ENCODE measurements around the gene PAFAH1B2.

DNA sequence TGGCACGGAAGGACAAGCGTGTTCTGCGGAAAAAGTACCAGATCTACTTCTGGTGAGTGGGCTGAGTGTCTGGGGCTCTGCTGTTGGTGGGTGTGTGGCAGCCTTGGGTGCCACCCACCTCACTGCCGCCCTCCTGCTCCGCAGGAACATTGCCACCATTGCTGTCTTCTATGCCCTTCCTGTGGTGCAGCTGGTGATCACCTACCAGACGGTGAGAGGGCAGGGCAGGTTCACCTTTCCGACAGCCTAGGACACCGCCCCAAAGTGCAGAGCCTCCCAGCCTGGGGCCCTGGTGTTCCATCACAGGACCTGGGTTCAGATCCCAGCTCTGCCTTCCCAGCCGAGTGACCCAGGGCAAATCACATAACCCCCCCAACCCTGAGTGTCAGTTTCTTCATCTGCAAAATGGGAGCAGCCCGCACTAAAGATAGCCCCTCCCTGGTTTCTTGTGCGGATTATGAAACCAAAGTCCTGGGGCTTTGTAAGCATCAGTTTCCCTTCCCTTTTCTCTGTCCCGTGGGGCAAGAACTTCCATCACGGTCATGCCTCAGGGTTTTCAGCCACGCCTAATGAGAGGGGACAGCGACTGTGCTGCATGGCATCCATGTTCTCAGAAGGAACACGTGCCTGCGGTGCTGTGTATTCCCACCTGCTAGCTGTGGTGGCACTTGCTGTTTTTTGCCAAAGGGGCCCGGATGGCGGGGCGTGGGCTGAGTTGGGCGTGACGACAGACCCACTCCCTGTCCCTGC, 45.3 kb downstream of the PAFAH1B2 start:
- TF ChIP-seq, protein P1, sequence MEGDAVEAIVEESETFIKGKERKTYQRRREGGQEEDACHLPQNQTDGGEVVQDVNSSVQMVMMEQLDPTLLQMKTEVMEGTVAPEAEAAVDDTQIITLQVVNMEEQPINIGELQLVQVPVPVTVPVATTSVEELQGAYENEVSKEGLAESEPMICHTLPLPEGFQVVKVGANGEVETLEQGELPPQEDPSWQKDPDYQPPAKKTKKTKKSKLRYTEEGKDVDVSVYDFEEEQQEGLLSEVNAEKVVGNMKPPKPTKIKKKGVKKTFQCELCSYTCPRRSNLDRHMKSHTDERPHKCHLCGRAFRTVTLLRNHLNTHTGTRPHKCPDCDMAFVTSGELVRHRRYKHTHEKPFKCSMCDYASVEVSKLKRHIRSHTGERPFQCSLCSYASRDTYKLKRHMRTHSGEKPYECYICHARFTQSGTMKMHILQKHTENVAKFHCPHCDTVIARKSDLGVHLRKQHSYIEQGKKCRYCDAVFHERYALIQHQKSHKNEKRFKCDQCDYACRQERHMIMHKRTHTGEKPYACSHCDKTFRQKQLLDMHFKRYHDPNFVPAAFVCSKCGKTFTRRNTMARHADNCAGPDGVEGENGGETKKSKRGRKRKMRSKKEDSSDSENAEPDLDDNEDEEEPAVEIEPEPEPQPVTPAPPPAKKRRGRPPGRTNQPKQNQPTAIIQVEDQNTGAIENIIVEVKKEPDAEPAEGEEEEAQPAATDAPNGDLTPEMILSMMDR (IDR thresholded peaks at IDR 0.05), result no peak
- TF ChIP-seq POLR2A (IDR thresholded peaks at IDR 0.05), result no peak
- TF ChIP-seq POLR2AphosphoS5 (IDR thresholded peaks at IDR 0.05), result no peak

All from breast epithelium (tissue), 3 donors.